Measurements from ENCODE around the gene HOXB9. TPM values are rescaled to one million over a fixed set of nuclear protein-coding genes. Genes with fewer than 3 reads are reported as not detected.

Gene HOXB9
- total and polyA plus RNA-seq, 2 experiments from 2014 or later: not detected

GRCh38 chr17:48611681-48612455 is 14.3 kb downstream of the HOXB9 start:
- Histone ChIP-seq H3K79me2 (replicated peaks; ENCODE audit: insufficient read depth) (no peaks in the 10 kb centered on the region), H3K27me3 (ENCODE audit: insufficient read depth) (peaks cover 100% of the 10 kb centered on the region), H4K20me1 (replicated peaks; ENCODE audit: insufficient read depth) (peaks cover 53% of the 10 kb centered on the region), H3K9me2 (ENCODE audit: insufficient read depth) (no peaks in the 10 kb centered on the region), H3K4me2 (peak overlapping the region; percentile 60; the same call in 1 of the 2 replicates), H2AFZ (no peak overlapping the region), H3K27ac (ENCODE audit: low read depth) (no peak overlapping the region), H3F3A (replicated peaks; ENCODE audit: low read depth) (peaks cover 41% of the 10 kb centered on the region), H3K4me3 (peak overlapping the region; percentile 17; the same call in 1 of the 2 replicates), H3K36me3 (ENCODE audit: insufficient read depth) (no peaks in the 10 kb centered on the region; the same call in 1 of the 2 replicates), H3K4me1 (ENCODE audit: insufficient read depth) (peaks cover 37% of the 10 kb centered on the region; the same call in 1 of the 2 replicates)
- H3K36me3 Mint-ChIP-seq (ENCODE audit: low read depth): no peaks in the 10 kb centered on the region; the same call in 2 of the 3 replicates
- peaks cover 24% of the 10 kb centered on the region for H3K4me1 Mint-ChIP-seq
- DNase-seq (ENCODE audit: low spot score): peak; percentile 72
- no peak overlapping the region for H3K27ac Mint-ChIP-seq
- peaks cover 3% of the 10 kb centered on the region; the same call in 2 of the 3 replicates for H3K9me3 Mint-ChIP-seq
- no peak for TF ChIP-seq JUNB (IDR thresholded peaks at IDR 0.05; ENCODE audit: unreplicated experiment)
- peak; percentile 89 for TF ChIP-seq EZH2 (IDR thresholded peaks at IDR 0.05; ENCODE audit: low read depth, unreplicated experiment)
- H3K4me3 Mint-ChIP-seq: peak overlapping the region; percentile 19; the same call in 1 of the 3 replicates
- peaks cover 99% of the 10 kb centered on the region for H3K27me3 Mint-ChIP-seq (ENCODE audit: insufficient read depth, low read depth, poor library complexity)
- ATAC-seq: peak; percentile 33

GRCh38 chr17:48611213-48611612 is 14.9 kb downstream of the HOXB9 start:
- H3K9me3 Mint-ChIP-seq: peaks cover 3% of the 10 kb centered on the region; the same call in 2 of the 3 replicates
- peak overlapping the region; percentile 51; the same call in 1 of the 2 replicates for H3K4me3 ChIP-seq
- no peaks in the 10 kb centered on the region for H3K79me2 ChIP-seq (replicated peaks; ENCODE audit: insufficient read depth)
- H4K20me1 ChIP-seq (replicated peaks; ENCODE audit: insufficient read depth): peaks cover 53% of the 10 kb centered on the region
- ATAC-seq (no peak), DNase-seq (ENCODE audit: low spot score) (no peak)
- H2AFZ ChIP-seq: no peak overlapping the region
- H3K27me3 Mint-ChIP-seq (ENCODE audit: insufficient read depth, low read depth, poor library complexity): peaks cover 99% of the 10 kb centered on the region
- H3K4me1 Mint-ChIP-seq: peaks cover 24% of the 10 kb centered on the region
- peak overlapping the region; percentile 66 for H3K4me3 Mint-ChIP-seq
- H3K27ac Mint-ChIP-seq: no peak overlapping the region
- no peaks in the 10 kb centered on the region for H3K9me2 ChIP-seq (ENCODE audit: insufficient read depth)
- no peak overlapping the region for H3K27ac ChIP-seq (ENCODE audit: low read depth)
- H3F3A ChIP-seq (replicated peaks; ENCODE audit: low read depth): peaks cover 45% of the 10 kb centered on the region
- H3K36me3 Mint-ChIP-seq (ENCODE audit: low read depth): no peaks in the 10 kb centered on the region; the same call in 2 of the 3 replicates
- peak overlapping the region; percentile 84; the same call in 1 of the 2 replicates for H3K4me2 ChIP-seq
- H3K27me3 ChIP-seq (ENCODE audit: insufficient read depth): peaks cover 100% of the 10 kb centered on the region
- peaks cover 39% of the 10 kb centered on the region; the same call in 1 of the 2 replicates for H3K4me1 ChIP-seq (ENCODE audit: insufficient read depth)
- no peaks in the 10 kb centered on the region; the same call in 1 of the 2 replicates for H3K36me3 ChIP-seq (ENCODE audit: insufficient read depth)
- no peak for TF ChIP-seq EZH2 (IDR thresholded peaks at IDR 0.05; ENCODE audit: low read depth, unreplicated experiment)
- TF ChIP-seq ZNF331 (CRISPR knock-in tag; IDR thresholded peaks at IDR 0.05; ENCODE audit: low read depth): no peak
- TF ChIP-seq ETS1 (IDR thresholded peaks at IDR 0.05): no peak
- no peak for TF ChIP-seq REST (IDR thresholded peaks at IDR 0.05; ENCODE audit: unreplicated experiment)
- TF ChIP-seq NANOG (IDR thresholded peaks at IDR 0.05; ENCODE audit: borderline replicate concordance): no peak
- TF ChIP-seq, protein P1, sequence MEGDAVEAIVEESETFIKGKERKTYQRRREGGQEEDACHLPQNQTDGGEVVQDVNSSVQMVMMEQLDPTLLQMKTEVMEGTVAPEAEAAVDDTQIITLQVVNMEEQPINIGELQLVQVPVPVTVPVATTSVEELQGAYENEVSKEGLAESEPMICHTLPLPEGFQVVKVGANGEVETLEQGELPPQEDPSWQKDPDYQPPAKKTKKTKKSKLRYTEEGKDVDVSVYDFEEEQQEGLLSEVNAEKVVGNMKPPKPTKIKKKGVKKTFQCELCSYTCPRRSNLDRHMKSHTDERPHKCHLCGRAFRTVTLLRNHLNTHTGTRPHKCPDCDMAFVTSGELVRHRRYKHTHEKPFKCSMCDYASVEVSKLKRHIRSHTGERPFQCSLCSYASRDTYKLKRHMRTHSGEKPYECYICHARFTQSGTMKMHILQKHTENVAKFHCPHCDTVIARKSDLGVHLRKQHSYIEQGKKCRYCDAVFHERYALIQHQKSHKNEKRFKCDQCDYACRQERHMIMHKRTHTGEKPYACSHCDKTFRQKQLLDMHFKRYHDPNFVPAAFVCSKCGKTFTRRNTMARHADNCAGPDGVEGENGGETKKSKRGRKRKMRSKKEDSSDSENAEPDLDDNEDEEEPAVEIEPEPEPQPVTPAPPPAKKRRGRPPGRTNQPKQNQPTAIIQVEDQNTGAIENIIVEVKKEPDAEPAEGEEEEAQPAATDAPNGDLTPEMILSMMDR (conservative IDR thresholded peaks at IDR 0.05; ENCODE audit: low read depth in 2 of 2): no peak
